ENCODE measurements around the gene REEP1.
"Not testable (repeated sequence)": the region's sequence is repeated elsewhere in the genome, so short reads cannot be mapped to it uniquely, and the experiment has no call there.

Gene REEP1

DNA sequence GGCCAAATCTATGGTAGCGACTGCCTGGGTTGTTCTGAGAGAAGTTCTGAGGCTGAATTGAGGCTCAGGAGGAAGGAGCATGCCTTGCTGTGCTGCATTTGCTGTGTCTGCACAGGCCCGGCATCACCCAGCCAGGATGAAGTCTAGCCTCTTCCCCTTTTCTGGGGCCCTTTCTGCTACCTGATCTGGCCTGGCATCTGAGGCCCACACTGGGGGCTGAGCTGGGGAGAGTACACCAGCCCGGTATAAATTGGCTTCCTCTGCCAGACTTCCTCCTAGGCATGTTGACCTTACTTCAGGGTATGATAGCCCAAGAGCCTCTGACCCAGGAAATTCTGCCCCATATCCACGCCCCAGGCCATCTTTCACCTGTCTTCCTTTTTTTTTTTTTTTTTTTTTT lies 108.2 kb downstream of the REEP1 start:
- Histone ChIP-seq H4K5ac (ENCODE audit: low read length) (no peak overlapping the region), H3K9ac (ENCODE audit: low read length) (no peak overlapping the region), H3K56ac (ENCODE audit: low read length) (no peak overlapping the region), H3K4me1 (ENCODE audit: control insufficient read depth, low read depth, low read length) (no peaks in the 10 kb centered on the region), H3K36me3 (ENCODE audit: control insufficient read depth, insufficient read depth, low read length) (no peaks in the 10 kb centered on the region), H3K79me1 (ENCODE audit: low read length) (no peaks in the 10 kb centered on the region), H2BK120ac (ENCODE audit: low read depth, low read length) (no peak overlapping the region), H3K27me3 (ENCODE audit: insufficient read depth, low read length, poor library complexity) (no peaks in the 10 kb centered on the region), H4K8ac (ENCODE audit: low read depth, low read length) (no peak overlapping the region), H2BK15ac (replicated peaks; ENCODE audit: low read depth) (no peak overlapping the region), H2AK5ac (ENCODE audit: low read length) (no peak overlapping the region), H3K23ac (ENCODE audit: low read length) (no peak overlapping the region), H2BK5ac (ENCODE audit: low read length) (no peak overlapping the region), H3K4me2 (ENCODE audit: low read length) (no peak overlapping the region), H3K4ac (ENCODE audit: low read depth, low read length) (no peak overlapping the region), H3K27ac (ENCODE audit: low read depth, low read length) (no peak overlapping the region), H3K79me2 (ENCODE audit: control insufficient read depth, insufficient read depth, low read length) (no peaks in the 10 kb centered on the region), H3K4me3 (ENCODE audit: low read length) (no peak overlapping the region), H3K18ac (ENCODE audit: low read length) (no peak overlapping the region)
- no CpG with 5 or more reads among the region's 4 CpGs for WGBS (ENCODE audit: extremely low coverage, insufficient coverage, low lambda C conversion rate)
- no peak for DNase-seq

DNA sequence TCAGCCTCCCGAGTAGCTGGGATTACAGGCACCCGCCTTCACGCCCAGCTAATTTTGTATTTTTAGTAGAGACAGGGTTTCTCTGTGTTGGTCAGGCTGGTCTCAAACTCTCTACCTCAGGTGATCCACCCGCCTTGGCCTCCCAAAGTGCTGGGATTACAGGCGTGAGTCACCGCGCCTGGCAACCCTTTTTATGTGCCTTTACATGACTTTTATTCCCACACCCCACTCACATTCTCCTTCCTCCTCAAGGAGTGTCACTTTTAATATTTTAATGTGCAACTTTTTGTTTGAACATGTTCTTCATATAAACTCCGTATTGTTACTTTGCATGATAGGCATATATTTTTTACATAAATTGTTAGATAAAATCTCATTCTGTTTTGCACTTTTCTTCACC lies 108.9 kb downstream of the REEP1 start:
- H3K27me3 ChIP-seq (ENCODE audit: insufficient read depth, low read length, poor library complexity); H3K27ac ChIP-seq (ENCODE audit: low read depth, low read length); H3K79me1 ChIP-seq (ENCODE audit: low read length); H2BK120ac ChIP-seq (ENCODE audit: low read depth, low read length); H3K4me2 ChIP-seq (ENCODE audit: low read length); DNase-seq; H3K56ac ChIP-seq (ENCODE audit: low read length); H2AK5ac ChIP-seq (ENCODE audit: low read length); H3K23ac ChIP-seq (ENCODE audit: low read length); H3K9ac ChIP-seq (ENCODE audit: low read length); H3K79me2 ChIP-seq (ENCODE audit: control insufficient read depth, insufficient read depth, low read length); H3K36me3 ChIP-seq (ENCODE audit: control insufficient read depth, insufficient read depth, low read length); H3K18ac ChIP-seq (ENCODE audit: low read length); H3K4me1 ChIP-seq (ENCODE audit: control insufficient read depth, low read depth, low read length); H3K4ac ChIP-seq (ENCODE audit: low read depth, low read length); H4K5ac ChIP-seq (ENCODE audit: low read length); H3K4me3 ChIP-seq (ENCODE audit: low read length); H4K8ac ChIP-seq (ENCODE audit: low read depth, low read length); H2BK5ac ChIP-seq (ENCODE audit: low read length); H2BK15ac ChIP-seq (replicated peaks; ENCODE audit: low read depth): not testable (repeated sequence)
- WGBS (ENCODE audit: extremely low coverage, insufficient coverage, low lambda C conversion rate) = no CpG with 5 or more reads among the region's 8 CpGs

DNA sequence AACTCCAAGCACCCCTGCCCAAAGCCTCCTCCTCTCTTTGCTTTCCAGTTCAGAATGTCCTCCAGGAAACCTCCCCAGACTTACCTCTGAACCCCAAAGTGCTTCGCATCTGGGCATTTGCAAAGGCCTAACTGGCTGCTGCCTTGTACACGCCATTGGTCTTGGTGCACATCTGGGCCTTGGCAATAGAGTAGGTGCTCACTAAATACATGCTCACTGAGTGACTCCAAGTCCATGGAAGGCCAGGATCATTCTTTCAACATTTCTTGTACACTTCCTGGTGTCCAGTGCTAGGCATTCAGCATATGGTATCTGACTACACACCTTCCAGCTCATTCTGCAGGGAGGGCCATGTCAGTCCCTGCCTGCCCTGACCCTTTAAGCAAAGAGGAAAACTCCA lies 109.7 kb downstream of the REEP1 start:
- H3K27me3 ChIP-seq (ENCODE audit: insufficient read depth, low read length, poor library complexity) = no peaks in the 10 kb centered on the region
- no peak overlapping the region for H3K4me3 ChIP-seq (ENCODE audit: low read length)
- H4K8ac ChIP-seq (ENCODE audit: low read depth, low read length) = no peak overlapping the region
- H2BK15ac ChIP-seq (replicated peaks; ENCODE audit: low read depth) = no peak overlapping the region
- whole genome bisulfite sequencing (ENCODE audit: extremely low coverage, insufficient coverage, low lambda C conversion rate) = no CpG with 5 or more reads among the region's 2 CpGs
- DNase-seq = no peak
- peaks cover 3% of the 10 kb centered on the region for H3K4me1 ChIP-seq (ENCODE audit: control insufficient read depth, low read depth, low read length)
- no peak overlapping the region for H2BK5ac ChIP-seq (ENCODE audit: low read length)
- no peaks in the 10 kb centered on the region for H3K79me1 ChIP-seq (ENCODE audit: low read length)
- no peak overlapping the region for H4K5ac ChIP-seq (ENCODE audit: low read length)
- no peaks in the 10 kb centered on the region for H3K79me2 ChIP-seq (ENCODE audit: control insufficient read depth, insufficient read depth, low read length)
- no peaks in the 10 kb centered on the region for H3K36me3 ChIP-seq (ENCODE audit: control insufficient read depth, insufficient read depth, low read length)
- H3K4ac ChIP-seq (ENCODE audit: low read depth, low read length) = no peak overlapping the region
- no peak overlapping the region for H3K56ac ChIP-seq (ENCODE audit: low read length)
- no peak overlapping the region for H3K18ac ChIP-seq (ENCODE audit: low read length)
- no peak overlapping the region for H2BK120ac ChIP-seq (ENCODE audit: low read depth, low read length)
- H3K23ac ChIP-seq (ENCODE audit: low read length) = no peak overlapping the region
- H3K9ac ChIP-seq (ENCODE audit: low read length) = no peak overlapping the region
- no peak overlapping the region for H3K4me2 ChIP-seq (ENCODE audit: low read length)
- H2AK5ac ChIP-seq (ENCODE audit: low read length) = no peak overlapping the region
- H3K27ac ChIP-seq (ENCODE audit: low read depth, low read length) = no peak overlapping the region

DNA sequence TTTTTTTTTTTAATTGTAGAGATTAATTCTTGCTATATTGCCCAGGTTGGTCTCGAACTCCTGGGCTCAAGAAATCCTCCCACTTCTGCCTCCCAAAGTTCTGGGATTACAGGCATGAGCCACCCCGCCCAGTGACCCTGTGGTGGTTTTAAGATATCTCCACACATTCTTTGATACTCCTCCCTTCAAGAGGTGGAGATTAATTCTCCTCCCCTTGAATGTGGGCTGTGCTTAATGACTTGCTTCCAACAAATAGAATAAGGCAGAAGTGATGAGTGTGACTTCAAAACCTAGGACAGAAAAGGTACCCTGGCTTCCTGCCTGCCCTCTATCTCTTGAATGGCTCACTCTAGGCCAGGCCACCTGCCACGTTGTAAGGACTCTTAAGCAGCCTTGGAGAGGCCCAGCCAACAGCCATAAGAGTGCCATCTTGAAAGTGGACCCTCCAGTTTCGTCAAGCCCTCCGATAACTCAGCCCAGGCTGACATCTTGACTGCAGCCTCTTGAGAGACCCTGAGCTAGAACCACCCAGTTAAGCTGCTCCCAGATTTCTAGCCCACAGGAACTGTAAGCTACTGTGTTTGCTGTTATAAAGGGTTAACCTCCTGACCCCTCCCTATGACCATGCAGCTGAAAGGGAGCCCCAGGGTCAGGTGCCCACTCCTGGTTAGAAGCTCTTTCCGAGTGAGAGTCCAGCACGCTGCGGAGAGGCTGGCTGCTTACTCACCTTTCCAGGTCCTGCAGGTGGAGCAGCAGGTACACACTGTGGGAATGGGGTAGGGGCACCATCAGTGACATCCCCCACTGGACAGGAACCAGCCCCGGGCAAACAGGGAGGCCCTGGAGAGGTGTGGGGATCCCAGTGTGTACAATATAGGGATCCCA lies 110.5 kb downstream of the REEP1 start:
- Histone ChIP-seq H3K27ac (ENCODE audit: low read depth, low read length) (no peak overlapping the region), H4K5ac (ENCODE audit: low read length) (no peak overlapping the region), H4K8ac (ENCODE audit: low read depth, low read length) (no peak overlapping the region), H3K56ac (ENCODE audit: low read length) (no peak overlapping the region), H3K18ac (ENCODE audit: low read length) (no peak overlapping the region), H3K4me2 (ENCODE audit: low read length) (no peak overlapping the region), H2BK15ac (replicated peaks; ENCODE audit: low read depth) (no peak overlapping the region), H3K79me2 (ENCODE audit: control insufficient read depth, insufficient read depth, low read length) (no peaks in the 10 kb centered on the region), H3K79me1 (ENCODE audit: low read length) (no peaks in the 10 kb centered on the region), H3K36me3 (ENCODE audit: control insufficient read depth, insufficient read depth, low read length) (no peaks in the 10 kb centered on the region), H2AK5ac (ENCODE audit: low read length) (no peak overlapping the region), H3K4ac (ENCODE audit: low read depth, low read length) (no peak overlapping the region), H3K4me1 (ENCODE audit: control insufficient read depth, low read depth, low read length) (peaks cover 4% of the 10 kb centered on the region), H3K23ac (ENCODE audit: low read length) (no peak overlapping the region), H3K4me3 (ENCODE audit: low read length) (no peak overlapping the region), H3K27me3 (ENCODE audit: insufficient read depth, low read length, poor library complexity) (no peaks in the 10 kb centered on the region), H2BK120ac (ENCODE audit: low read depth, low read length) (no peak overlapping the region), H2BK5ac (ENCODE audit: low read length) (no peak overlapping the region), H3K9ac (ENCODE audit: low read length) (no peak overlapping the region)
- no peak for DNase-seq
- WGBS (ENCODE audit: extremely low coverage, insufficient coverage, low lambda C conversion rate) = no CpG with 5 or more reads among the region's 9 CpGs

DNA sequence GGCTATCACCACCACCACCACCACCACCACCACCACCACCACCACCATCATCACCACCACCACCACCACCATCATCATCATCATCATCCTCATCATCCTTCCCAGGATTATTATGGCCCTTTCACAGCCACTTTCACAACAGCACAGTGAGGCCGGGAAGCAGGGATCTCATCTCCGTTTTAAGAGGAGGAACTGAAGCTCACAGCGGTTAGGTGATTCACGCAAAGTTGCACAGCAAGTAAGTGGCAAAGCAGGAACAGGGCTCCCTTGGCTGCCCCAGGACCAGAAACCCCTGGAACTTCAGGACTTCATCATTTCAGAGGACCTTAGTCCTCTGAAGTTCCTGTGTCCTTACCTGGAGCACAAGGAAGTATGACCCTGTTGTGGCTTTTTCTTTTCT lies 111.4 kb downstream of the REEP1 start:
- Histone ChIP-seq H2BK15ac (replicated peaks; ENCODE audit: low read depth) (no peak overlapping the region), H2BK5ac (ENCODE audit: low read length) (no peak overlapping the region), H3K56ac (ENCODE audit: low read length) (no peak overlapping the region), H3K4ac (ENCODE audit: low read depth, low read length) (no peak overlapping the region), H3K79me2 (ENCODE audit: control insufficient read depth, insufficient read depth, low read length) (no peaks in the 10 kb centered on the region), H2BK120ac (ENCODE audit: low read depth, low read length) (no peak overlapping the region), H3K18ac (ENCODE audit: low read length) (no peak overlapping the region), H3K27me3 (ENCODE audit: insufficient read depth, low read length, poor library complexity) (no peaks in the 10 kb centered on the region), H3K9ac (ENCODE audit: low read length) (no peak overlapping the region), H3K4me1 (ENCODE audit: control insufficient read depth, low read depth, low read length) (peaks cover 4% of the 10 kb centered on the region), H3K4me2 (ENCODE audit: low read length) (no peak overlapping the region), H3K23ac (ENCODE audit: low read length) (no peak overlapping the region), H3K4me3 (ENCODE audit: low read length) (no peak overlapping the region), H4K8ac (ENCODE audit: low read depth, low read length) (no peak overlapping the region), H3K36me3 (ENCODE audit: control insufficient read depth, insufficient read depth, low read length) (no peaks in the 10 kb centered on the region), H4K5ac (ENCODE audit: low read length) (no peak overlapping the region), H3K79me1 (ENCODE audit: low read length) (no peaks in the 10 kb centered on the region), H3K27ac (ENCODE audit: low read depth, low read length) (no peak overlapping the region), H2AK5ac (ENCODE audit: low read length) (no peak overlapping the region)
- WGBS (ENCODE audit: extremely low coverage, insufficient coverage, low lambda C conversion rate) = no CpG with 5 or more reads among the region's 4 CpGs
- no peak for DNase-seq

DNA sequence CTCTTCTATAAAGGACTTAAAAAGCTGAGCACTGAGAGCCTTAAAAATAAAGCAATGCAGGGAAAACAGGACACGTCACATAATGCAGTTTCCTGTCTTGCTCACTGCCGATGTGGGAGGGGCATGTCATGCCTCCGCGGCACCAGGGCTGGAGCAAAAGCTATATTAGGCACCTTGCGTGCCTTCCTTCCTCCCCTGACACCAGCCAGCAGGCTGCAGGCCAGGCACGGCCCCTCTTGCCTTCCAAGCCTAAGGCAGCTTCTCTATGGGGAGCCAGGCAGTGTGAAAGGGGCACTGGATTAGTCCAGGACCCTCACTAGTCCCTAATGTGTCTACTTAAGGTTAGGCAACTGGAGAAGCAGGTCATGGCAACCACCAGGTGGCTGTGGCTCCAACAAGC lies 111.8 kb downstream of the REEP1 start:
- no peak overlapping the region for H2BK5ac ChIP-seq (ENCODE audit: low read length)
- H2AK5ac ChIP-seq (ENCODE audit: low read length) = no peak overlapping the region
- H3K79me2 ChIP-seq (ENCODE audit: control insufficient read depth, insufficient read depth, low read length) = no peaks in the 10 kb centered on the region
- H3K9ac ChIP-seq (ENCODE audit: low read length) = no peak overlapping the region
- no peaks in the 10 kb centered on the region for H3K79me1 ChIP-seq (ENCODE audit: low read length)
- DNase-seq = no peak
- peaks cover 4% of the 10 kb centered on the region for H3K4me1 ChIP-seq (ENCODE audit: control insufficient read depth, low read depth, low read length)
- no peak overlapping the region for H3K27ac ChIP-seq (ENCODE audit: low read depth, low read length)
- no peaks in the 10 kb centered on the region for H3K27me3 ChIP-seq (ENCODE audit: insufficient read depth, low read length, poor library complexity)
- no peak overlapping the region for H3K4me2 ChIP-seq (ENCODE audit: low read length)
- no peak overlapping the region for H3K23ac ChIP-seq (ENCODE audit: low read length)
- no peak overlapping the region for H2BK15ac ChIP-seq (replicated peaks; ENCODE audit: low read depth)
- no peak overlapping the region for H4K8ac ChIP-seq (ENCODE audit: low read depth, low read length)
- no CpG with 5 or more reads among the region's 6 CpGs for WGBS (ENCODE audit: extremely low coverage, insufficient coverage, low lambda C conversion rate)
- H2BK120ac ChIP-seq (ENCODE audit: low read depth, low read length) = no peak overlapping the region
- H4K5ac ChIP-seq (ENCODE audit: low read length) = no peak overlapping the region
- H3K4ac ChIP-seq (ENCODE audit: low read depth, low read length) = no peak overlapping the region
- no peak overlapping the region for H3K18ac ChIP-seq (ENCODE audit: low read length)
- no peak overlapping the region for H3K56ac ChIP-seq (ENCODE audit: low read length)
- no peak overlapping the region for H3K4me3 ChIP-seq (ENCODE audit: low read length)
- no peaks in the 10 kb centered on the region for H3K36me3 ChIP-seq (ENCODE audit: control insufficient read depth, insufficient read depth, low read length)

All from mesendoderm (in vitro differentiated cells).